C4-2B (cell line): ENCODE measurements around the gene FHOD3.

Experiments
- H3K27ac ChIP-seq: fragments of 450-650 bp; 2 replicates; pipeline ENCODE4 v1.5.1; 2017
- CTCF ChIP-seq: fragments of 450-650 bp; conservative IDR thresholded peaks from 2 replicates; pipeline ENCODE4 v1.5.1; 2017; ENCODE audit warnings: mild to moderate bottlenecking
- ZFX ChIP-seq: fragments of 450-650 bp; IDR thresholded peaks from 2 replicates; pipeline ENCODE4 v1.6.1; 2017

FHOD3 gene

GRCh38 chr18:36399055-36399454 lies 101.5 kb downstream of the FHOD3 start:
- no peak for TF ChIP-seq CTCF
- no peak for TF ChIP-seq ZFX
- H3K27ac ChIP-seq, result no peak overlapping the region

- H3K27ac ChIP-seq, result no peak overlapping the region
- TF ChIP-seq ZFX, result no peak
- TF ChIP-seq CTCF, result no peak
Measured at GRCh38 chr18:36401462-36401861, 103.9 kb downstream of the FHOD3 start.

GRCh38 chr18:36402765-36403396 lies 105.4 kb downstream of the FHOD3 start:
- TF ChIP-seq CTCF (no peak), ZFX (no peak)
- H3K27ac ChIP-seq, result no peak overlapping the region

- H3K27ac ChIP-seq, result no peak overlapping the region
- TF ChIP-seq CTCF (no peak), ZFX (no peak)
Measured at GRCh38 chr18:36403896-36404820, 106.6 kb downstream of the FHOD3 start.

- no peak for TF ChIP-seq ZFX
- no peak for TF ChIP-seq CTCF
- no peak overlapping the region for H3K27ac ChIP-seq
Measured at GRCh38 chr18:36405611-36406010, 108.1 kb downstream of the FHOD3 start.

- H3K27ac ChIP-seq, result no peak overlapping the region
- TF ChIP-seq ZFX, result no peak
Measured at GRCh38 chr18:36406805-36407204, 109.3 kb downstream of the FHOD3 start.

GRCh38 chr18:36408606-36409005 lies 111.1 kb downstream of the FHOD3 start:
- TF ChIP-seq ZFX (no peak), CTCF (no peak)
- no peak overlapping the region for H3K27ac ChIP-seq
